Kidney capillary endothelial cell (primary cell): ENCODE data around the gene ZW10.
"Not testable (repeated sequence)": the region's sequence is repeated elsewhere in the genome, so short reads cannot be mapped to it uniquely, and the experiment has no call there.

Experiments used
- DNase-seq: peaks from one replicate; pipeline ENCODE4 v3.0.0-alpha.2; 2018; ENCODE audit warnings: low spot score

Gene ZW10

GRCh38 chr11:113773416-113774173 lies at the start of gene ZW10:
ZW10 (minus strand) TSS chr11:113773692; CDS start chr11:113773666, 26 bp downstream.
- peak; percentile 96 for DNase-seq

DNA sequence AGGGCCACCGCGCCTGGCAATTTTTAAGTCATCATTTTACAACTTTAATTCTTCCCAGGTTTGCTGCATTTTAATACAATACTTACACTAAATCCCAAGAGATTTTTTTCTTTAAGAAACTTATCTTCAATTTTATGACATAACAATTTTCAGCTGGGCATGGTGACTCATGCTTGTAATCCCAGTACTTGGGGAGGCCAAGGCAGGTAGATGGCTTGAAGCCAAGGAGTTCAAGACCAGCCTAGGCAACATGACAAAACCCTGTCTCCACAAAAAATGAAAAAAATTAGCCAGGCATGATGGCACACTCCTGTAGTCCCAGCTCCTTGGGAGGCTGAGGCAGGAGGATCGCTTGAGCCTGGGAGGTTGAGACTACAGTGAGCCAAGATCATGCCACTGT lies 44.9 kb upstream of the ZW10 start:
- DNase-seq = no peak

DNA sequence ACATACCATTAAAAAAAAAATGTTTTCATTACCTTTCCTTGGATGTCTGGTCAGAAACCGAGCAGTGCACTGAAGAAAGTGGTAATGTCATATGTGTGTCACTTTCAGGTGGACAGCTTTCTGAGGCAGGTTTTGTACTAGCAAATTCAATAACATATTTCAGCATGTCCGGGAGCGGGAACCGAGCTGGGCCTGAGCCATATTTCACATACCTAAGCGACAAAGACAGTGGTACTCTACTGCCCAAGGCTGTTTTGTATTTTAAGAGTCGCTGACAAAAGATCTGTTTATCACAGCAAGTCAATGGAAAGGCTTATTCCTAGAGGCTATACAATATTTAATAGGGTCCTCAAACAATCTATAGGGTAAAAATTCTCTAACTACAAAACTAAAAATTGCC lies 44.1 kb upstream of the ZW10 start:
- DNase-seq = no peak

DNA sequence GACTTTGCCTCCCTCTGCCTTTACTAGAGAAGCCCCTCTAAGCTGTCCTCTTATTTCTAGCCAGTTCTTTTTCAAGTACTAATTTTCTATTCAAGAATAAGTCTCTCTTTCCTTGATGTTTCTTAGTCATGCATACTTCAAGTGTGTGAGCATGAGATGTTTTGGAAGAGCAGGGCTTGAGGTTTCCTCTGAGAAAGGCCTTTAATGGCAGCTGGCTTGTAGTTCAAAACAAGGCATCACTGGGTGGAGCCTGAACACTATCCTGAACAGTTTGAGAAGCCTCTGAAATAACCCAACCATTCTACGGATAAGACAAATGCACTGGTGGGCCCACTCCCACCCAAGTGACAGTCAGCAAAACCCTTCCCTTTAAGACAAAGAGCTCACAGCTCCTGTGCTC lies 43.7 kb upstream of the ZW10 start:
- no peak for DNase-seq

- peak; percentile 23 for DNase-seq
Measured at GRCh38 chr11:113814181-113814580, 40.7 kb upstream of the ZW10 start.

DNA sequence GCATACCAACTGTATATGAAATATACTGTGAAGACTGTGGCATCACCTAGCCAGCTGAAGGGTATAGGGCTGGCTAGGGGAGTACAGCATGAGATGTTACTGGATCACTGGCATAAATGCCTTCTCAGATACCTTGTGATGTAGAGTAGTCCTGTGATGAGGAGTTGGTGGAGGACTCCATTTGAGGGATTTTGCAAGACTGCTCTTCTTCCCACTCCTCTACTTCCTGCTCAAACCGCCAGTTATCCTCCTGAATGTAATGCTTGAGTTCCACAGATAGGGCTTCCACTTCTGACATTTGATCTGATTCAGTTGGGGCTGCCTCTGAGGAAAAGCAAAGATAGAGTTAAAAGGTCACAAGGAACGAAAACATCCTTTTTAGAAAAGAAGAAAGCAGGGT lies 35.4 kb upstream of the ZW10 start:
- DNase-seq = no peak

DNA sequence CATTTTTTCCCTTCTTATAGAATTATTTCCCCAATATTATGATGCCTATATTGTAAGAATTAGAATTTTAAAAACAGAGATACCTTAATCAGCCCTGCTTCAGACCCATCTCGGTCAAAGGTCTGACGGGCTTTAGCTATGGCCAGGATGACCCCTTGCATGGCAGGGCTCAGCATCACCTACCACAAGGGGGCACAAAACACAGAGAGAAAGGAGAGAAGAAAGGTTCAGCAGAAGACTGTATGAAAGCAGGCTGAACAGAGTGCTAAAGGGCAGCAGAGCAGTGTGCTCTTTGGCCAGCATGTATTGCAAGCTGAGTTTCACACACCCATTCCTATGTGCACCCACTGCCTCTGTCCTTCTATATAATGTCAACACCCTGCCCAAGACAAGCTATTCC lies 32.9 kb upstream of the ZW10 start:
- peak; percentile 16 for DNase-seq

GRCh38 chr11:113805640-113806039 lies 32.1 kb upstream of the ZW10 start:
- DNase-seq = no peak

- DNase-seq = no peak
Measured at GRCh38 chr11:113802621-113803020, 29.1 kb upstream of the ZW10 start.

DNA sequence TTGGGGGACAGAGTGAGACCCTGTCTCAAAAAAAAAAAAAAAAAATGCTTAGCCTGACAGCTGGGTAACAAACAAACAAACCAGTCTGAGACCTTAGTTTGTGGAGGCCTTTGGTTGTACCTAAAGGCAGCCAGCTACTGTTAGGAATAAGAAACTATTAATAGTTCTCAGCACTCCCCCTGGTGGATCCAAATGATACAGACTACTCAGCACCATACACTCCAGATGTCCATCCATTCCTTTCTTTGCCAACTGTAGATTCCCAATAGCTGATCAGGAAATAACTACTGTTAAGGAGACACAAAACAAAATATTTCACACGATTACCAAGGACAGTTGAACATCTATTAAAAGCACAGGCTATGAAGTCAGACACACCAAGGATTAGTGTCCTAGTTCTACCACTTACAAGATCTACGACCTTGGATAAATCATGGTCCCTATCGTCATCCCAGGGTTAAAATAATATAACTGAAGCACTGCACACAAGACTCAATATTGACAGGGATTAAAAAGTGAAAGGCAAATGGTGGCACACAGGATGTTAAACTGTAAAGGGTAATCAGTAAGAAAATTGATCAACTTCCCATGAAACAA lies 23.3 kb upstream of the ZW10 start:
- DNase-seq = peak; percentile 30

DNA sequence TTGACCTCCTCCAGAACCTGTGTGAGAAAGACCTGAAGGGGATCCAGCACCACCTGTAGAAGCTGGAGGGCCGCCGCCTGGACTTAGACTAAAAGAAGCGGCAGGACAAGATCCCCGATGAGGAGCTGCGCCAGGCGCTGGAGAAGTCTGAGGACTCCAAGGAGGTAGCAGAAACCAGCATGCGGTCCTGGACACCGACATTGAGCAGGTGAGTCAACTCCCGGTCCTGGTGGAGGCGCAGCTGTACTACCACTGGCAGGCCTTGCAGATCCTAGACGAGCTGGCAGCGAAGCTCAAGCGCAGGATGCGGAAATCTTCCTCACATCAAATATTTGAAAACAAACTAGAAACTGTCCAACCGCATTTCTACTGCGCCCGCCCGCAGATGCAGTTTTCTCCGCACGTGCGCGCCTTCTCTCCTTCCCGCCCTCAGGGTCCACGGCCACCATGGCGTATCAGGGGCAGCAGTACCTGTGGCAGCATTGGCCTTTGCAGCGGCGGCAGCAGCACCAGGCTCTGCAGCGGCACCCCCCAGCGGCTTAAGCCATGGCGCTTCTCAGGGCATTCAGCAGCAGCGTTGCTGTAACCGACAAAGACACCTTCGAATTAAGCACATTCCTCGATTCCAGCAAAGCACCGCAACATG lies 16.3 kb upstream of the ZW10 start:
- DNase-seq = no peak

- DNase-seq = not testable (repeated sequence)
Measured at GRCh38 chr11:113789016-113789415, 15.5 kb upstream of the ZW10 start.

GRCh38 chr11:113782134-113782533 lies 8.6 kb upstream of the ZW10 start:
- DNase-seq = no peak

GRCh38 chr11:113781682-113782081 lies 8.2 kb upstream of the ZW10 start:
- DNase-seq = no peak

DNA sequence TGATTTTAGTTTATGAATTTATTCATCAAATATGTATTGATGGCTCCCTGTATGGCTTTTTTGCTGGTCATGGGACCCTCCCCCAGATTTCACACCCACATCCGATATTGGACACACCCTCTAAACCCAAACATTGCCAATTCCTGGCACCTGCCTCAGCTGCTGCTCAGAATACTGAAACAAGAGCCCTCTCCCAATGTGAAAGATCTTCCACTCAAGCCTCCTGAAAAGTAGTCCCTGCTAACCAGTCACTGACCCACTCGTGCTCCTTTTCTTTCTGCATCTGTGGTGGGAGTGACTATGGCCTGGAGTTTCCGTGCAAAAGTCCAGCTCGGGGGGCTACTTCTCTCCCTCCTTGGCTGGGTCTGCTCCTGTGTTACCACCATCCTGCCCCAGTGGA lies 6.0 kb upstream of the ZW10 start, which contains the start of gene CLDN25:
CLDN25 (plus strand) TSS at position 301 of the 400 bp plus-strand sequence; CDS start at position 301, 0 bp downstream.
- no peak for DNase-seq

DNA sequence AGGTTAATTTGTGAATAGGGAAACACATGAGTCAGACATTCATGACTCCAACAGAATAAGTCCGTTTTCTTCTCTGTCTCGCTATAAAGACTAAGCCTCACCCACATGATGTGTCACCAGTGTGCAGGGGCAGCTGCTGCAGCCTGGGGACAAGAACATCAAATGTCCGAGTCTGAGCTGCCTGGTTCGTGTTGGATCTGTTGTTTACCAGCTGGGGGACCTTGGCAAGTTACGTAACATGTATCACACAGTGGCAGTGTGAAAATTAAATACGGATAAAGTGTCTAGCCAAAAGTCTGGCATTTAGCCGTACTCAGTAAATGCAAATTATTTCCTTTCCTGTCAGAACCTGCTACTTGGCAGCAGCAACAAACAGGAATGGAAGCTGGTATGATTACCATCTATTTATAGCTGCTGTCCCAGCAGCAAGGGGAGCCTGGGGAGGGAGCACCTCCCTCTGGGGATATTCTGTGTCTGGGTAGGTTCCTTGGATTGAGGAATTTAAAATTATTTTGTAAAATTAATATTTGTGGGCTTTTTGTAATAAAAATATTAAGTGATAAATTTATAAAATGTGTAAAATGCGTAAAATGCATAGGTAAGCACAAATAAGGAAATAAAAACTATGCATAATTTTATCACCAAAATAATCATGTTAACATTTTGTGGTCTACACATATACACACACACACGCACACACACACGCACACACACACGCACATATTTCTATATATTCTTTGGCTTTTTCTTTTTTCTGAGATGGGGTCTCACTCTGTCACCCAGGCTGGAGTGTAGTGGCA lies 4.8 kb upstream of the ZW10 start:
- peak; percentile 73 for DNase-seq

- no peak for DNase-seq
Measured at GRCh38 chr11:113774174-113774503, 647 bp upstream of the ZW10 start.

GRCh38 chr11:113773092-113773415 lies 438 bp downstream of the ZW10 start:
- DNase-seq = peak; percentile 23

- no peak for DNase-seq
Measured at GRCh38 chr11:113771964-113772363, 1.5 kb downstream of the ZW10 start.

GRCh38 chr11:113764527-113765219 lies 8.8 kb downstream of the ZW10 start:
- no peak for DNase-seq

- DNase-seq = not testable (repeated sequence)
Measured at GRCh38 chr11:113763040-113763439, 10.5 kb downstream of the ZW10 start.

GRCh38 chr11:113760241-113760640 lies 13.3 kb downstream of the ZW10 start:
- no peak for DNase-seq
